GM23338 (cell line): ENCODE data around the gene LRIT2. TPM values are rescaled to one million over a fixed set of nuclear protein-coding genes. Genes with fewer than 3 reads are reported as not detected.

ENCODE experiments used
- ATAC-seq: fragments of 200-7000 bp; cut with Tn5 transposase; 3 replicates; pipeline ENCODE4 v1.9.1; 2020
- DNase-seq: peaks from one replicate; pipeline ENCODE4 v3.0.0-alpha.2; 2015; ENCODE audit warnings: low spot score
- H2AFZ ChIP-seq: fragments of 200-600 bp; sonication (generic); 2 replicates; pipeline ENCODE4 v1.8.0; 2016; ENCODE audit warnings: antibody characterized with exemption, mild to moderate bottlenecking, moderate library complexity
- H3F3A ChIP-seq: fragments of 200-600 bp; sonication (generic); replicated peaks from 2 replicates; pipeline ENCODE4 v1.8.0; 2017; ENCODE audit warnings: antibody characterized with exemption, mixed run types, low read depth
- H3K27ac ChIP-seq: fragments of 200-600 bp; sonication (generic); 2 replicates; pipeline ENCODE4 v1.6.1; 2016; ENCODE audit warnings: low read depth
- H3K27me3 ChIP-seq: fragments of 200-600 bp; sonication (generic); 2 replicates; pipeline ENCODE4 v1.8.0; 2016; ENCODE audit warnings: mild to moderate bottlenecking, mixed run types, moderate library complexity; ENCODE audit not compliant: insufficient read depth
- H3K36me3 ChIP-seq: fragments of 200-600 bp; sonication (generic); 2 replicates; pipeline ENCODE4 v1.8.0; 2016; ENCODE audit warnings: mild to moderate bottlenecking; ENCODE audit not compliant: insufficient read depth
- H3K4me1 ChIP-seq: fragments of 200-600 bp; sonication (generic); 2 replicates; pipeline ENCODE4 v1.8.0; 2016; ENCODE audit warnings: mild to moderate bottlenecking, moderate library complexity; ENCODE audit not compliant: insufficient read depth
- H3K4me2 ChIP-seq: fragments of 200-600 bp; sonication (generic); 2 replicates; pipeline ENCODE4 v1.7.1; 2017; ENCODE audit warnings: mixed run types
- H3K4me3 ChIP-seq: fragments of 200-600 bp; sonication (generic); 2 replicates; pipeline ENCODE4 v1.6.1; 2016; ENCODE audit warnings: mixed run types
- H3K79me2 ChIP-seq: fragments of 200-600 bp; sonication (generic); replicated peaks from 2 replicates; pipeline ENCODE4 v1.8.0; 2017; ENCODE audit warnings: mild to moderate bottlenecking; ENCODE audit not compliant: insufficient read depth
- H3K9me2 ChIP-seq: fragments of 200-600 bp; sonication (generic); 2 replicates; pipeline ENCODE4 v1.8.0; 2017; ENCODE audit not compliant: insufficient read depth
- H4K20me1 ChIP-seq: fragments of 200-600 bp; sonication (generic); replicated peaks from 2 replicates; pipeline ENCODE4 v1.8.0; 2017; ENCODE audit warnings: mild to moderate bottlenecking; ENCODE audit not compliant: insufficient read depth
- H3K27ac Mint-ChIP-seq: 2 replicates; pipeline ENCODE4 v1.8.0; 2020; ENCODE audit warnings: inconsistent platforms, mild to moderate bottlenecking, moderate library complexity, mixed read lengths
- H3K27me3 Mint-ChIP-seq: 3 replicates; pipeline ENCODE4 v1.8.0; 2022; ENCODE audit warnings: low read depth, mild to moderate bottlenecking, moderate library complexity, mixed read lengths, inconsistent platforms; ENCODE audit not compliant: insufficient read depth, poor library complexity
- H3K36me3 Mint-ChIP-seq: 3 replicates; pipeline ENCODE4 v1.8.0; 2021; ENCODE audit warnings: low read depth, mild to moderate bottlenecking, inconsistent platforms, moderate library complexity, mixed read lengths
- H3K4me1 Mint-ChIP-seq: 3 replicates; pipeline ENCODE4 v1.8.0; 2020; ENCODE audit warnings: mild to moderate bottlenecking, inconsistent platforms, mixed read lengths
- H3K4me3 Mint-ChIP-seq: 3 replicates; pipeline ENCODE4 v1.8.0; 2021; ENCODE audit warnings: moderate library complexity, mild to moderate bottlenecking, inconsistent platforms, mixed read lengths
- H3K9me3 Mint-ChIP-seq: 3 replicates; pipeline ENCODE4 v1.8.0; 2020; ENCODE audit warnings: moderate library complexity, mild to moderate bottlenecking, inconsistent platforms, mixed read lengths
- POLR2AphosphoS5 ChIP-seq: IDR thresholded peaks from 2 replicates; pipeline ENCODE4 v1.6.1; 2016; ENCODE audit warnings: antibody characterized with exemption, low read depth
- REST ChIP-seq: IDR thresholded peaks from one replicate; pipeline ENCODE4 v1.6.1; 2018; ENCODE audit warnings: antibody characterized with exemption; ENCODE audit not compliant: unreplicated experiment
- ZNF114 ChIP-seq: fragments of 250-450 bp; sonication (Bioruptor Pico); IDR thresholded peaks from 2 replicates; pipeline ENCODE4 v1.5.0; 2020; ENCODE audit warnings: mild to moderate bottlenecking, moderate library complexity
- ZNF462 ChIP-seq: fragments of 250-450 bp; sonication (Bioruptor Pico); IDR thresholded peaks from 2 replicates; pipeline ENCODE4 v1.5.0; 2020; ENCODE audit warnings: mild to moderate bottlenecking, moderate library complexity
- polyA plus RNA-seq: library from polyadenylated mRNA; unstranded; fragments of >200 nt; fragmentation: Nextera tagmentation; extraction: Ambion mirVana; gene quantifications from 2 replicates; pipeline ENCODE4 v1.2.1, GENCODE V29; 2016
- total RNA-seq: library from RNA; depleted of rRNA; stranded (reverse); fragments of >200 nt; shearing (Covaris generic); gene quantifications from 2 replicates; pipeline ENCODE4 v1.2.3, GENCODE V29; 2014

LRIT2 gene
- total and polyA plus RNA-seq, 2 experiments from 2014 or later: not detected

GRCh38 chr10:84224411-84225028, 824 bp downstream of the LRIT2 start:
- Mint-ChIP-seq H3K4me1 (no peaks in the 10 kb centered on the region), H3K9me3 (no peaks in the 10 kb centered on the region), H3K27ac (no peak overlapping the region), H3K27me3 (peaks cover 2% of the 10 kb centered on the region), H3K36me3 (no peaks in the 10 kb centered on the region), H3K4me3 (no peak overlapping the region)
- Histone ChIP-seq H3K4me2 (no peak overlapping the region), H3K4me1 (no peaks in the 10 kb centered on the region), H3K36me3 (no peaks in the 10 kb centered on the region), H2AFZ (no peak overlapping the region), H3K79me2 (no peaks in the 10 kb centered on the region), H3K27me3 (no peaks in the 10 kb centered on the region), H3K27ac (no peak overlapping the region), H4K20me1 (no peaks in the 10 kb centered on the region), H3K9me2 (peaks cover 7% of the 10 kb centered on the region; the same call in 1 of the 2 replicates), H3K4me3 (no peak overlapping the region), H3F3A (no peaks in the 10 kb centered on the region)
- TF ChIP-seq REST: peak; percentile 96
- TF ChIP-seq POLR2AphosphoS5: no peak
- ATAC-seq (peak; percentile 88), DNase-seq (peak; percentile 72)

GRCh38 chr10:84221916-84222315, 3.4 kb downstream of the LRIT2 start:
- Histone ChIP-seq H3F3A (no peaks in the 10 kb centered on the region), H3K4me2 (no peak overlapping the region), H3K4me1 (no peaks in the 10 kb centered on the region), H3K9me2 (no peaks in the 10 kb centered on the region), H2AFZ (no peak overlapping the region), H3K27ac (no peak overlapping the region), H3K79me2 (no peaks in the 10 kb centered on the region), H3K36me3 (no peaks in the 10 kb centered on the region), H3K4me3 (no peak overlapping the region), H3K27me3 (no peaks in the 10 kb centered on the region), H4K20me1 (no peaks in the 10 kb centered on the region)
- Mint-ChIP-seq H3K27ac (no peak overlapping the region), H3K4me1 (no peaks in the 10 kb centered on the region), H3K36me3 (no peaks in the 10 kb centered on the region), H3K9me3 (no peaks in the 10 kb centered on the region), H3K4me3 (no peak overlapping the region), H3K27me3 (peaks cover 2% of the 10 kb centered on the region)
- no peak for ATAC-seq
- TF ChIP-seq ZNF462 (CRISPR knock-in tag) (no peak), ZNF114 (CRISPR knock-in tag) (no peak)
- no peak for DNase-seq
